GM10266 (cell line): ENCODE measurements around the gene NEGR1.

Source experiments
- DNase-seq: peaks from one replicate; pipeline ENCODE4 v3.0.0; 2012; ENCODE audit errors: extremely low spot score
- TF ChIP-seq, protein P1 (sequence below): IDR thresholded peaks from 2 replicates; pipeline ENCODE4 v1.5.1; 2012; ENCODE audit warnings: mild to moderate bottlenecking, low read depth; ENCODE audit not compliant: control insufficient read depth, insufficient read depth; ENCODE audit errors: missing control alignments

The NEGR1 gene

DNA sequence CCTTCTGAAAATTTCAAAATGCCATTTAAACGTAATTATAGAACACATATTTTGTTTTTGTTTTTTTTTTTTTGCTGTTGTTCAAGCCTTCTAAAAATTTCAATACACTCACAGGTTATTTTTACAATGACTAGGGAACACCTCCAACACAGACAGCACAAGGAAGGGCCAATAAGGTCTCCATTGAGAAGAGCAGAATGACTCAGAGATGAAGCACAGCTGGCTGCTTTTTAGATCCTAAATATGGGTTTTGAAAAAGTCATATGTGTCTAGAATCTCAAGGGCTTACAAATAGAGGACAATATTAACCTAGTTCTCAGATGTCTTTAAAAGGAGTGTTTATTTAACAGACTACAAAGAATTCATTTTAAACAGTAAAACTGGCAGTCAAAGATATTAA, 104.6 kb downstream of the NEGR1 start:
- TF ChIP-seq, protein P1, sequence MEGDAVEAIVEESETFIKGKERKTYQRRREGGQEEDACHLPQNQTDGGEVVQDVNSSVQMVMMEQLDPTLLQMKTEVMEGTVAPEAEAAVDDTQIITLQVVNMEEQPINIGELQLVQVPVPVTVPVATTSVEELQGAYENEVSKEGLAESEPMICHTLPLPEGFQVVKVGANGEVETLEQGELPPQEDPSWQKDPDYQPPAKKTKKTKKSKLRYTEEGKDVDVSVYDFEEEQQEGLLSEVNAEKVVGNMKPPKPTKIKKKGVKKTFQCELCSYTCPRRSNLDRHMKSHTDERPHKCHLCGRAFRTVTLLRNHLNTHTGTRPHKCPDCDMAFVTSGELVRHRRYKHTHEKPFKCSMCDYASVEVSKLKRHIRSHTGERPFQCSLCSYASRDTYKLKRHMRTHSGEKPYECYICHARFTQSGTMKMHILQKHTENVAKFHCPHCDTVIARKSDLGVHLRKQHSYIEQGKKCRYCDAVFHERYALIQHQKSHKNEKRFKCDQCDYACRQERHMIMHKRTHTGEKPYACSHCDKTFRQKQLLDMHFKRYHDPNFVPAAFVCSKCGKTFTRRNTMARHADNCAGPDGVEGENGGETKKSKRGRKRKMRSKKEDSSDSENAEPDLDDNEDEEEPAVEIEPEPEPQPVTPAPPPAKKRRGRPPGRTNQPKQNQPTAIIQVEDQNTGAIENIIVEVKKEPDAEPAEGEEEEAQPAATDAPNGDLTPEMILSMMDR = no peak
- DNase-seq = no peak

DNA sequence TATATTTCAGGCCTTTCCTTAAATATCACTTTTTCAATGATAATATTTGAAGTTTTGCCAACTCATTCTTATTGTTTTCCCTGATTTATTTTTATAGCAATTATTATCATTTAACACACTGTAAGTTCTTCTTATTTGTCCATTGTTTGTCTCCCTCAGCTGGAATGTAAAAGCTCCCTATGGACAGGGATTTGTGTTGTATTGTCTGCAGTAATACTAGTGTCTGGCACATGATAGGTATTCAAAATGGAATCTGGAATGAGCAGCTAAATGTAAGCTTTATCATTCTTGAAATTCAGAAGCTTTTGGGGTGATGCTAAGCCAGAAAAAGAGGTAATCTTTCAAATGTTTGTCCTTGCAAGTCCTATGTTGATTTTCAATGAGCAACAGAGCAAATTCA, 112.1 kb downstream of the NEGR1 start:
- TF ChIP-seq, protein P1 = no peak
- no peak for DNase-seq

DNA sequence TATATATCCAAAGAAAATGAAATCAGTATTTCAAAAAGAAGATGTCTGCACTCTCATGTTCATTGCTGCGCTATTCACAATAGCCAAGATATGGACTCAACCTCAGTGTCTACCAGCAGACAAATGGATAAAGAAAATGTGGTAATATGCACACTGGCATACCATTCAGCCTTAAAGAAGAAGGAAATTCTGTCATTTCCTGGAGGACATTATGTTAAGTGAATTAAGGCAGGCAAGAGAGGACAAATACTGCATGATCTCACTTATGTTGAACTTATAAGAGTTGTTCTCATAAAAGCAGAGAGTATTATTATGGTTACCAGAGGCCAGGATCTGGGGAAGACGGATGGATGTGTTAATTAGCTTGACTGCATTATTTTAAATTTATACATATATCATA, 115.9 kb downstream of the NEGR1 start:
- TF ChIP-seq, protein P1 = no peak
- no peak for DNase-seq

DNA sequence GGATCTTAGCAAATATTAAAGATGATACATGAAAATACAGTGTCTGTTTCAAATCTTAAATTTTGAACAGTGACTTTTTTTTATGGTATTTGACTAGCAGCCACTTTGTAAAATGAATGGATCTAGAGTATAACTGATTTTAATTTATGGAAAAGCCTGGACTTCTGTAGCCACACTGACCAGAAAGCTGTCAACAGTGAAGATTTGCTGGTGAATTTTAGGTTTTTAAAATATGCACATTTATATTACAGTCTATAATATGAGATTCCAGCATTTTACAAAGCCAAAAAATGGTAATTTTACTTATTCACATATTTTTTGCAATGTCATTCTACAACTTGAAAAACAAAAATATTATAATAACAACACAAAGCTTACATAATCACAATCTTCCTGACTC, 131.8 kb downstream of the NEGR1 start:
- no peak for DNase-seq

DNA sequence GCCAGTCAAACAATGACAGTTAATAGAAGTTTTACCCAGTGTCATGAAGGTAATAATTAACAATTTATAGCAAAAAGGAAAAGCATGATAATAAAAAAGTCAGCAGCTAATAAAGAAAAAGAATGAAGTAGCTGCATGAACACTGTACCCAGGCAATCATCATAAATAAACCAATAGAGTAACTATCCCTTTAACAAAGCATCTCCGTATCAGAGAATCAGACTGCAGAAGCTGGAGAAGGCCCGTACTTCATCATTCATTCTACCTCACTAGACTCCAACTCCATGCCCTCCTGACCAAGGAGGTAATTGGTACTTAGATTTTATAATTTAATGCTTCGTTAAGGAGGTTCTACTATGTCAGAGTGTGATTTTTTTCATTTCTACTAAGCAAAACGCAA, 140.5 kb downstream of the NEGR1 start:
- TF ChIP-seq, protein P1 = no peak
- DNase-seq = no peak

More for the DNA sequence above, 131.8 kb downstream of the NEGR1 start:
- TF ChIP-seq, protein P1 = no peak

DNA sequence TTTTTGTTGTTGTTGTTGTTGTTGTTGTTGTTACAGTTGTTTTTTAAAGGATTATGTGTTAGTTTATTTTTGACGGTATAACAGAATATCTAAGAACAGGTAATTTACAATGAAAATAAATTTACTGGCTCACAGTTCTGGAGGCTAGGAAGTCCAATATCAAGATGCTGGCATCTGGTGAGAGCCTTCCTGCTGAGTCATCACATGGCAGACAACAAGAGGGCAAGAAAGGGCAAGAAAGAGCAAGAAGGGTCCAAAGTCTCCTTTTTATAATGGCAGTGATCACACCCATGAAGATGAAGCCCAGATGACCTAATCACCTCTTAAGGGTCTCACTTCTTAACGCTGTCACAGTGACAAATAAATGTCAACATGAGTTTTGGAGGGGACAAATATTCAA, 142.1 kb downstream of the NEGR1 start:
- no peak for DNase-seq
- TF ChIP-seq, protein P1 = no peak

DNA sequence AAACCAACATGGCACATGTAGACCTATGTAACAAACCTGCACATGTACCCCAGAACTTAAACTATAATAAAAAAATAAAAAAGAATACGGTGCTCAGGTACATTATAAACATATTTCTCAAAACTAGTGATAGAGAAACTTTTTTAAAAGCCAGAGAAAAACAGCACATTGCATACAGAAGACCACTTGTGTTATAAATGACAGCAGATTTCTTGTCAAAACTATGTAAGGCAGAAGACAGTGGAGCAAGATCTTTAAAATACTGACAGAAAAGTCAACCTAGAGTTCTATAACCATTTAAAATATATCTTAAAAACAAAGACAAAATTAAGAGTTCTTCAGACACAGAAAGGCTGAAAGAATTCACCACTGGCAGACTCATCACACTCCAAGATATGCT, 144.7 kb downstream of the NEGR1 start:
- TF ChIP-seq, protein P1 = no peak
- no peak for DNase-seq
